HTERT RPE-1 (cell line): ENCODE measurements around the gene DAP.
"Not testable (repeated sequence)": the region's sequence is repeated elsewhere in the genome, so short reads cannot be mapped to it uniquely, and the experiment has no call there.

Experiments
- in situ Hi-C: fragments of 300-500 bp; cut with MboI; formaldehyde crosslinking; loops from 4 replicates; pipeline ENCODE4 v1.14.3; 2020; ENCODE audit warnings: low sequenced_read_pairs

DAP gene

DNA sequence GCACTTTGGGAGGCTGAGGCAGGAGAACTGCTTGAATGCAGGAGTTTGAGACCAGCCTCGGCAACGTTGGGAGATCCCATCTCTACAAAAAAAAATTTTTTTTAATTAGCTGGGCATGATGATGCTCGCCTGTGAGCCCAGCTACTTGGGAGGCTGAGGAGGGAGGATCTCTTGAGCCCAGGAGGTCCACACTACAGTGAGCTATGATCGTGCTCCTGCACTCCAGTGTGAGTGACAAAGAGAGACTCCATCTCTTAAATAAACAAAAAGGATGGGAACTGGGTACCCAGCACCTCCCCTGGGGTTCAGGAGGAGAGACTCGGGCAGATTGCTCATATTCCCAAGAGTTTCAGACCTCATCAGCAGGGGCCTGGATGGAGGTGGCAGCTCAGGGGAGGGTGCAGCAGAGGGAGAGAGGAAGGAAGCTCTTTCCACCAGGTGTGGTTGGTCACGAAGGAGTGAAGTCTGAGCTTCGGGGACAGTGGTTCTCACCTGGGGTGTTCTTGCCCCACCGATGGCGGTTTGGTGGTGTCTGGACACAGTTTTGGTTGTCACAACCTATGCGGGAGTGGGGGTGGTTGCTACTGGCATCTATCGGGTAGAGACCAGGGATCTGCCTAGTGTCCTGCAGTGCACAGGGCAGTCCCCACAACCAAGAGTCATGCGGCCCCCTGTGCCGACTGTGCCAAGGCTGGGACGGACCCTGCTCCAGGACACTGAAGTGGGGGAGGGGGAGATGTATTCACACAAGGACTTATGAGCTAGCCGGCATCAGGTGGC is 124.5 kb downstream of the DAP start:
- in situ Hi-C loops = no loop called here

DNA sequence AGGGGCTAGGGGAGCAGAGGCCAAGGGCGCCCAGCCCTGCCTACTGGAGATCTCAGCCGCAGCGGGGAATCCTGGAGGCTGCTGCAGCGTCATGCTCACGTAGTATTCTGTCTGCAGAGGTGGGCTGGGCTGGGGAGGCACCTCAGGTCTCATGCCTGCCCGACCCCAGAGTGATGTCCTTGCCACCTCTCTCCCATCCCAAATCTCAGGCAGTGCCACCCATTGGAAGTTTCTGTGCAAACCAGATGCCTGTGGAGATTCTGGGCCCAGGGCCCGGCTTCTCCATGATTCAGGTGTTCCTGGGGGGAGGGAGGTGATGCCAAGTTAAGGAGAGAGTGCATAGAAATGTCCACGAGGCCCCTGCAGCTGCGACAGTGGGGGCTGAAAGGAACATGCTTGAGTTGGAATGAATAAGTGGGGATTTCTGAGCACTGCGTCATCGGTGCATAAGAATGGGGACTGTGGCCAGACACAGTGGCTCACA is 125.1 kb downstream of the DAP start:
- in situ Hi-C loops = no loop called here

DNA sequence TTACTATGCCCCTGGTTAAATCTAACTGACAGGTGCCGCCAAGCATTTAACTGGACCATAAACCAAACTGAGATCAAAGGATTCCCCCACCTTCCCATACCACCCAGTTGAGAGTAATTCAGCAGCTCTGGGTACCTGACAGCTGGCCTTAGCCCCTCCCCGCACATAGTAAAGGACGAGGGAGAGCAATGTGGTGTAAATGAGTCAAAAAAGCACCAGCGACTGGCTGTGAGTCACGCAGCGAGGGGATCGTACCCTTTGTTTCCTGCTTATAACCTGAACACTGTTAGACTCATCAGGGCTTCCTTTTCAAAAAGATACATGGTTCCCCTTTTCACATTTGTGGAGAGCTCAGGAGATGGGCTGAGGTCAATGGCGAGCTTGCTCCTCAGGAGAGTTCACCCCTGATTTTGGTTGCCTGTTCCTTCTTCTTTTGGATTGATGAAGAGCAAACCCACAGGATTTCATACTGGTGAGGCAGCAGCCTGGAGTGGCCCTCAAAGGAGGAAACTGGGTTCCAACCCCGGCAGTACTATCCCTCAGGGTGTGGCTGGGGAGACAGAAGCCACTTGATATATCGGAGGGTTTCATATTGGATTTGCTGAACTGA is 125.7 kb downstream of the DAP start:
- in situ Hi-C loops = no loop called here

GRCh38 chr5:10634562-10634961 is 126.5 kb downstream of the DAP start:
- in situ Hi-C loops = no loop called here

DNA sequence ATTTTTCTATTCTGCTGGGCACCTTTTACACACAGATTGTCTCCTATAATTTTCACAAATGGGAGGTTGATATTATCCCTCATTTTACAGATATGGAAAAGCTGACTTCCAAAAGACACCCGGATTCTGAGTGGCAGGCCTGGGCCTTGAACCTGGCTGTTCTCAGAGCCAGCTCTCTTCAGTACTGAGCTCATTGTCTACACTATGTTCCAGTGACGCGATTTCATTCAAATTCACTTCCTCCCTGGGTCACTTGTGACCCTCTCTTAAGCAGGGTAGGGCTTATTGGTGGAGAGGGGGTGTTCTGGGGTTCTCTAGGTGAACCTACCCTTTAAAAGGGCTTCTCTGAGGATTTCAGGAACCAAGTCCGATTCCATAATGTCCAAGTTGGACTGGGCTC is 127.0 kb downstream of the DAP start:
- in situ Hi-C loops = no loop called here

DNA sequence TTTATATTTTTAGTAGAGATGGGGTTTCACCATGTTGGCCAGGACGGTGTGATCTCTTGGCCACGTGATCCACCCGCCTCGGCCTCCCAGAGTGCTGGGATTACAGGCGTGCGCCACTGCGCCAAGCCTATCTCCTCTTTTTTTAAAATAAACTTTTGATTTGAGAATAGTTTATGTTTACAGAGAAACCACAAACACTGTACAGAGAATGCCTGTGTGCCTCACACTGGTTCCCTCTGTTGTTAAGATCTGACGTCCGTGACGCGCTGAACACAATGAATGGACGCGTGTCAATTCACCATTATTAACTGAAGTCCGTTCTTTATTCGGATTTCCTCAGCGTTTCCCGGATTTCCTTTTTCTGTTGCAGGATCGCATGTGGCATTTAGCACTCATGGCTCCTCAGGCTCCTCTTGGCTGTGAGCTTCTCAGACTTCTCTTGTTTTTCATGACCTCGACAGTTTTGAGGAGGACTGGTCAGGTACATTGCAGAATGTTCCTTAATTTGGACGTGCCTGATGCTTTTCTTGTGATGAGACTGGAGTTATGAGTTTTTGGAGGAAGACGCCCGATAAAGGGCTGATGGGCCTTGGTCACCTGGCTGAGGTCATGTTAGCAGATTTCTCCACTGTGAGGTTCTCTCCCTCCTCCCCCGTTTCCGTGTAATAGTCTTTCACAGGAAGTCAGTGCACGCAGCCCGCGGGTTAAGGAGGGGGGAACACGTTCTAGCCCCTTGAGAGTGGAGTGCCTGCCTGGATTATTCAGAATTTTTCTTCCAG is 127.6 kb downstream of the DAP start:
- in situ Hi-C loops = no loop called here

DNA sequence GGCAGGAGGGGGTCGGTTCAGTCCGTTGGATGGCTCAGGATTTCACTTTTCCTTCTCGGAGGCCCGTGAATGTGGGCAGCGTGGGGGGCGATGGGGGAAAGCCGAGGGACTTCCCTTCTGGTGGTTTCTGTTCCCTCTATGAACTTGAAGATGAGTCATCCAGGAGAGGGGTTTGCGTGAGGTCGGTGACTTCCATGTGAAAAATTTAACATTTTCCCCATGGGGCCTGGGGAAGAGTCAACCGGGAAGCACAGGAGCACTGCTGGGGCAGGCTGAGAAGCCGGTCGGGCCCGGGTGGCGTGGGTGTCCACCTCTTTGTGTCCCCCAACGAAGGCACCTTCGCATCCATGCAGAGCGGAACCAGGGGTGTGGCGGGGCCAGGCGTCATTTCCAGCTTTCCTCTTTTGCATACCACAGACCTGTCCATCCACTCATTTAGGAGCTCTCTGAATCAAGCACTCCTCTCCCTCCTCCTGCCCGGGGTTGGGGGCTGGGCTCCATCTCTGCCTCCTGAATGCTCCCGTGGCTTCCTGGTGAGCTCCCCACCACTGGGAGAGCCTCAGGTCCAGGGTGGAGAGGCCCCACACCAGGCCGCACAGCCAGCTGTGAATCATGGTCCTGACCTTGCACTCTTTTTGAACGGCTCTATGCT is 128.8 kb downstream of the DAP start:
- in situ Hi-C loops = no loop called here

DNA sequence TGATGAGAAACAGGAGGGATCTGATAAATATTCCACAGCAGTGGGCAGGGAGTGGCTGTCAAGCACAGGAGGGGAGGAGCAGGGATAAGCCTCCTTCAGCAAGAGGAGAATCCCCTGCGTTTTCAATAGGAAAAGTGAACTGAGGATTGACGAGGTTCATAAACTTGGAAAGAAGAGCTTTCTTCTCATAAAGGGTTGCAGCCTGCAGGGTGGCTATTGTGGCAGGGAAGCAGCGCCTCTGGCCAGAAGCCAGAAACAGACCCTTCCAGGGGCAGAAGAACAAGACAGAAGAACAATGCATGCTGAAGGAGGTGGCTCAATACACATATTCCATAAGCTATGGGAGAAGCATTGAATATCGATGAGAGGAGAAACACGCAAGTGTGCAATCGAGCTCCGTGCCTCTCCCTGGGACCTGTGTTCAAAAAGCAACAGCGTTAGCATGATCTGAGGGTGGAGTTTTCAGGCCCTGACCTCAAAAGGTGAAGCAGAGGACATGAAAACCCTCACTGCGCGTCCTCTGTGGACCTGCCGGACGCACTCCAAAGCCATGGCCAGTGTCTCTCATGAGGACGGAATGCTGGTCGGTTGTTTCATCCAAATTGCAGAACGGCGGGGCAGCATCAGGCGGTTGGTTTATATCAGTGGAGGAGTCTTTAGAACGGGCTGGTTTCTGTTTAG is 129.6 kb downstream of the DAP start:
- in situ Hi-C loops = no loop called here

DNA sequence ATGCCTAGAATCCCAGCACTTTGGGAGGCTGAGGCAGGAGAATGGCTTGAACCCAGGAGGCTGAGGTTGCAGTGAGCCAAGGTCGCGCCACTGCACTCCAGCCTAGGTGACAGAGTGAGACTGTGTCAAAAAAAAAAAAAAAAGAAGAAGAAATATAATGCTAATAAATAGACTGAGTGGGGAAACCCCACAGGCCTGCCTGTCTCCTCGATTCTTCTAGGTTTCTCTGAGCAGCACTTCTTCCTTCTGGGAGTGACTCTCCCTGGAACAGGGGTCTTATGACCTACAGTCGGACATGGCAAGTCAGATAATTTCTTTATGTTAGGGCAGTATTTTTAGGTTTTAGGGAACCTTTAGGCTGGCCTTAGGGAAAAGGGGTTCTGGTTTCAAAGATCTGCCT is 130.3 kb downstream of the DAP start:
- in situ Hi-C loops = not testable (repeated sequence)

DNA sequence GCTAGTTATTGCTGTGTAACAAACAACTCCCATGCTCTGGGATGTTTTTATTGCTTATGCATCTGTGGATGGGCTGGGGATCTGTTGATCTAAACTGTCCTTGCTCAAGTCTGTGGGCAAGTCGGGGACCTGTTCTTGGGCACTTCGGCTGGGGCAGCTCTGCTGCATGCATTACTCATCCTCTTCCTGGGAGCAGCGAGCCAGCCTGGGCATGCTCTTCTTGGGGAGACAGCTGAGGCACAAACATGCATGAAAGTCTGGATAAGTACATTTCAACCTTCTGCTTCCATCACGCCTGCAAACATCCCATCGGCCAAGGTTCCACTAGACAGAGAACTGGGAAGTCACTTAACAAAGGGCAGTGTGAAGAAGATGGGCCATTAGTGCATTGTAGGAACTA is 130.9 kb downstream of the DAP start:
- in situ Hi-C loops = no loop called here

DNA sequence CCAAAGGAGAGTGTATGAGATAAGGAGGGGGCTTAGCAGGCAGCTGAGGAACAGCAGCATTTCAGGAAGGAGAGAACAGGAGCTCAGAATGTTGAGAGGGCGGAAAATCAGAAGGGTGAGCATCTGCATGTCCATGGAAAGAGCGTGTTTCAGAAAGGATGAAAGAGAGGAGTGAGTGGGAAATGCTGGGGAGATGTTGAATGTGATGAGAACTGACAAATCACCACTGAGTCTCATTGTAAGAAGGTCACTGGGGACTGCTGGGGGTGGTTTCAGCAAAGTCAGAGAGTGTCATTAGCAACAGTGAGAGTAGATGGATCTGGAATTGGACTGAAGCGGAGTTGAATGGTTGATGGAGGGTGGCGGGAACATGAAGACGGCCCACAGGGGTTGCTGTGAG is 131.4 kb downstream of the DAP start:
- in situ Hi-C loops = no loop called here
